HG03439 (cell line): ENCODE results near the gene SUPT5H.
A peak's percentile ranks its signal among the peaks of the same experiment; 100 is the strongest.

Source experiments
- ATAC-seq: cut with Tn5 transposase; IDR thresholded peaks from one replicate; pipeline ENCODE4 v1.9.1; 2021; ENCODE audit warnings: mild to moderate bottlenecking, moderate library complexity; ENCODE audit not compliant: unreplicated experiment

SUPT5H gene

DNA sequence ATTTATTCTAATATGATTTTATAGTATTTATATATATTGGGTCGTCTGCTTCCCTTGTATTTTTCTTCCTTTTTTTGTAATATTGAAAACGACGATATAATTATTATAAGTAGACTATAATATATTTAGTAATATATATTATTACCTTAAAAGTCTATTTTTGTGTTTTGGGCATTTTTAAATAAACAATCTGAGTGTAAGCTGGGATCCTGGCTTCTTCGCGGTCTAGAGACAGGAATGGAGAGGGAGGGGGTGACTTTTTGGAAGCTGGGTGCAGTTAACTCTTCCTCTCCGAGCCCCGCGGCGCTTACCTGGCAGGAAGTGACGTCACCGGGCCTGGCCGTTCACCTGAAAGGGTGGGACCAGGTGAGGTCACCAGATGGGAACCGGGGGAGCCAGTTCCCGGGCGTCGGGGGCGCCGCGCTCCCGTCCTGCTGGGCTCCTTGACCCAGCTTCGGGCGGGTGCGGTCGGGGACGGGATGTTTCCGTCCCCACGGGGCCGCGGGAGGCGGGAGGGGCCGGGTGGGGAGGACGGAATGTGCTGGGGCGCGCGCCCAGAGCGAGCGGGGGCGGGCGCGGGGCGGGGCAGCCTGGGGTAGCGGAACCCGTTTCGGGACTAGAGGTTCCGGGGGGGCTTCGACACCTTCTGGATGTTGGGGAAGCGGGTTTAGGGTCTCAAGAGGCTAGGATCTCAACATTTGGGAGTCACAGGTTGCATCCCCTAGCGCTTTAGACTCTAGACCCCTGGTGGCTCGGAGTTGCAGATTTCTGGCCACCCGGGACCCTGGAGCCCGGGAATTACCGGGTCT lies 36.0 kb upstream of the SUPT5H start:
- ATAC-seq, result no peak

DNA sequence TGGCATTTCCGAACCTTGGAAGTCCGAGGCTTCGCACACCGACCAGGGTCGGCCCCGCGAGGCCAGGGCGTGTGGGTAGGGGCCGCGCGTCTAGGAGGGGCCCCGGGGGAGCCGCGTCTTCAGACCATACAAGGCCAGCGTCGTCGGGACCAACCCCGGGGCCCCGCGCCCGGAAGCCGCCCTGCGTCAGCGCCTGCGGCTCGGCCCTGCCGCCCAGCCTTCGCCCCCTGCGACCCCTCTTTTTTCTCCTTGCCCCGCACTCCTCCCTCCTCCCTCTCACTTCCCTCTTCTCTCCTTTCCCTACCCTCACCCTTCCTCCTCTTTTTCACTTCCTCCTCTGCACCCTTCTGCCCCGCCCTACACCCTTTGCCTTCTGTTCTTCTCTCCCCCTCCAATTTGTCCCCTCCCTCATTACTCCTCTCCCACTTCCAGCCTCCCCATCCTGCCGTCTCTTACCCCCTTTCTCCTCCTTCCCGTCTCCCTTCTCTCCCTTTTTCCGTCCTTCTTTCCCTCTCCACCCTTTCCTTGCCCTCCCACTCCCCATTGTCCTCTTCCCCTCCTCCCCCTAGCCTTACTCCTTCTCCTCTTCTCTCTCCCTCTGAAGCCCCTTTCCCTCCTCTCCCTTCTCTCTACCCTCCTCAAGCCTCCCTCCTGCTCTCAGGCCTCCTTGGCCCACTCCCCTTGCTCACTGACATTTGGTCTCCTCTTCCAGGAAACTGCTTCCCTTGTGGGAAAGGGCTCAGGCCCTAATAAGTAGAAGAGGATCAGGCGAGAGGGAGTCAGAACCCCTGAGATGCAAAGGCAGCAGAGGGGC lies 35.2 kb upstream of the SUPT5H start:
- ATAC-seq, result no peak

DNA sequence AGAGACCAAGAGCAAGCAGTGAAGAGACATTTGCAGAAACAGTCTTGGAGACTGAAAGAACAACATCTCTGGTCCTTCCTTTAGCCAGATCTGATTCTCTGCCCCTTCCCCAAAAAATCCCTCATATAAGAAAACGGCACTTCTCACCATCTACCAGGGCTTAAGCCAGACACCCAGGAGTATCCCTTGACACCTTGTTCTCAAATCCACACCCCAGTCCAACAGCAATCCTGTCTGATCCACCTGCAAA lies 34.6 kb upstream of the SUPT5H start:
- no peak for ATAC-seq

DNA sequence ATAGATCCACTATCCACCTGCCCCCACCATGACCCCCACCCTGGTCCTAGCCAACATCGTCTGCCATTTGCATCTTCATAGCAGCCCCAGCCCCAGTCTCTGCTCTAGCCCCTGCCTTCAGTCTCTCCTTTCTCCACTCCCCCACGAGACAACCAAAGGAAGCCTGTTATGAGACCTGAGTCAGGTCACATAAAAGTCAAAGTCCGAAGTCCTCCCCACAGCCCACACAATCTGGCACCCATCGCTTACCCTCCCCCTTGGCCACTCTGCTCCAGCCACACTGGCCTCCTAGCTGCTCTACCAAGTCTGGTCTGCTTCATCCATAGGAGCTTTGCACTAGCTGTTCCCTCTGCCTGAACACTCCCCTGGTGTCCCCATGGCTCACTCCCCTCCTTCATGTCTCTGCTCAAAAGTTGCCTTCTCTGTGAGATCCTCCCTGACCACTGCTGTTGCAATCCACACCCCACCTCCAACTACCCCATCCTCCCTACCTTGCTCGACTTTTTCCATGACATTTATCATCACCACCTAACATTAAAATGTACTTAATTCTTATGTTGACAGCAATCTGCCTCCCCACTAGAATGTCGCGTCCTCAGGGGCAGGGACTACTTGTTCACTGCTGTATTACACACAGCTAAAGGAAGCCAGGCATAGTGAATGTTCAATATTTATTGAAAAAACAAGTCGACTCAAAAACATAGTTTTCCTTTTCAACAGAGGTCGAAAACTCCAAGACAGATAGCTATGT lies 34.1 kb upstream of the SUPT5H start:
- ATAC-seq, result no peak

DNA sequence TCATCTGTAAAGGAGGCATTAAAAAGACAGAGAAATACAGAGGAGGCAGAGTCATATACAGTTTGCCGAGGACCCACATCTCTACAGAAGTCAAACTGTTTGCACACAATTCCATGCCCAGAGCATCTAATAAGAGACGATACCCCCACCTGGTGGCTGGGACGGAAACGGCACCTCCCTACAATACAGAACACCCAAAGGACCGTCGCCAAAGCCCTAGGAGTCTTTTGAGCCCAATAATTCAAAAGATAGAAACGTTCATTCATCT lies 33.6 kb upstream of the SUPT5H start:
- peak; percentile 30 for ATAC-seq

DNA sequence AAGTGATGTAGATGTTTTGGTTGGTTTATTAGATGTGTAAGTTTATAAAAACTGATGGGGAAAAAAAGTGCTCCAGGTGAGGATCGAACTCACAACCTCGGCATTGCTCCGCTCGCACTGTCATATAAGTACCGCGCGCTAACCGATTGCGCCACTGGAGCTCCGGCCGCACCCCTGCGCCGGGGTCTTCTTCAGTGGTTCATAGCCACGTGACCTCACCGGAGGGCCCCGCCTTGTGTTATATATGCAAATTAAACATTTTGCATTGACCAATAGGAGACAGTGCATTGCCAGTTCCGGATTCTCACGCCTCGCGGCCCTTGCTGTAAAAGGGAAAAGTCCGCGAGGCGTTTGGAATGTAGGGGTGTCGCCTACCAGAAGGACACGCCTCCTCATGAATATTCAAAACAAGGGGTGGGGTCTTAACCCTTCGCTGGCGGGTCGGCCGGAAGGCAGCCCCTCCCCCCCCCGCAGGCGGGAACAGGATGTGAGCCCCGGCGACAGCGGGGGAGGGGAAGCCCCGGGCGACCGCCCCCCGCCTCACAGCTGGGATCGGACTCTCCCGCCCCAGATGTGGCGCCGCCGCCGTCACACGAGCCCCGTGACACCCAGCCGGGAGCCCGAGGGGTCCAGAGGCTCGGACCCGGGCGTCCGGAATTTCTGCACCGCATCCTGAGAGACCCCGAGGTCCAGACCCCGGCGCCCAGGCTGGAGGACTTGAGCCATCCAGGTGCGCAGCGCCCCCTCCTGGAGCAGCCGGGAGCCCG lies 33.1 kb upstream of the SUPT5H start, which contains the start of gene PLEKHG2:
Gene PLEKHG2 (plus strand): TSS at position 570 of the 767 bp plus-strand sequence. CDS start 1,418 bp downstream, outside the sequence.
- peak; percentile 60 for ATAC-seq

DNA sequence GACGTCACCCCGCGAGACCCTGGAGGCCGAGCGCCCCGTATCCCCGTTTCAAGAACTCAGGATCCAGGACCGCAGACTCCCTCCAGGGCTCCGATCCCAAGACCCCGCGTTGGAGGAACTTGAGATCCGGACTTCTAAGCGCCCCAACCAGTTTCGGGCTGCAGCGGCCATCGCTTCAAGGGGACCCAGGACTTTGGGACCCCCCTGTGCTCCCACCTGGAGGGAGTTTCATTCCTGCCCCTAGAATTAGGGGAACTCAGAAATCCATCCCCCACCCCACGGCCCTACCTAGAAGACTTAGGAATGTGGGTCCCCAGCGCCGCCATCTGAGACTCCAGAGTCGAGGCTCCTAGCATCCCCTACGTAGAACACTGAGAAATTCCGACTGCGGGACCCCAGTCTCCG lies 32.5 kb upstream of the SUPT5H start:
- no peak for ATAC-seq

DNA sequence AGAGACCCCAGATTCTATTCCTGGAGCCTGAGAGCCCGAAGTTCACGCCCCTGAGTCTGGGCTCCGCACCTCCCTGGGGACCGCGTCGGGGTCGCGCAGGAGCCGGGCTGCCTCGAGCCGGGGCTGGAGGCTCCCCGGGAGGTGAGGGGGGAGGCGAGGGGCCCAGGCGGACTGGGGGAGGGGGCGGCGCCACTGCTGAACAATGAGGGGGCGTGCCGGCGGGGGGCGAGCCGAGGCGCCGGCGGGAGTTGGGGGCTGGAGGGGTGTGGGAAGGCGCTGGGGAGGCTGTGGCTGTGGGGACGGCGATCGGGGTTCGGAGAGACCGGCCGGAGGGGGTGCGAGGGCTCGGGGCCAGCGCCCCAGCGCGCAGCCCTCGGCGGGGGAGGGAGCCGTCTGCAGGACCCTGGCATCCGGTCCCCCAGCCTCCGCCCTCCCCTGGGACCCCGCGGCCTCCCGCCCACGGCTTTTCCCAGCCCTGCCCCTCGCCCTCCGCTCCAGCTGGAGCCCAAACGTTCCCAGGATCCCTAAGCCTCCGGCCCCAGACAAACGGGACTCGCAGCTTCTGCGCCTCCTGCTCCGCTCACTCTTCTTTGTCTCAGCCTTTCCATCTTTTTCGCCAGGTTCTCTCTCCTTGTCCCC lies 32.0 kb upstream of the SUPT5H start:
- no peak for ATAC-seq

DNA sequence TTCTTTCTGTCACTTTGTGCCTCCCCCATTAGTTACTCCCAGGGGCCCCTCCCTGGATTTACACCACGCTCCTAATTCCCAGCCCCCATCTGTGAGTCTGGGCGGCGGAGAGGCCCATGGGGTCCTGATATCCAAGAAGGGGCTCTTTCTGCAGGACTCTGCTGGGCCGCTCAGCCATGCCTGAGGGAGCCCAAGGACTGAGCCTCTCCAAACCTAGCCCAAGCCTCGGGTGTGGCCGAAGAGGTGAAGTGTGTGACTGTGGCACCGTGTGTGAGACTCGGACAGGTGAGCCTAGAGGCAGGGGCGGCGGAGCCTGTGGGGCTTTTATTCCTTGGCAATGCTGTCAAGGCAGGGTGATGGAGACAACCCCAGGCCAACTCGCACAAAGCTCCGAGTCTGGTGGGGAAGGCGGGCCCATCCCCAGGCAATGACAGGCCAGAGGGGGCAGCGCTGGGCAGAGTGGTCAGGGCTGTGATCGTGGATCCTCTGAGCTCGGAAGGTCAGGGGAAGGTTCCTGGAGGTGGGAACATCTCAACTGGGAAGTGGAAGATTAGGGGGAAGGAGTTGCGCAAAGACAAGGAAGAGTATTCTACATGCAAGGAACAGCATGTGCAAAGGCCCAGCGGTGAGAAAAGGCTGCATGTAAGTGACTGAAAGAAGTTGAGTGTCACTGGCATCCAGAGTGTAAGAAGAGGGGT lies 31.3 kb upstream of the SUPT5H start:
- no peak for ATAC-seq

DNA sequence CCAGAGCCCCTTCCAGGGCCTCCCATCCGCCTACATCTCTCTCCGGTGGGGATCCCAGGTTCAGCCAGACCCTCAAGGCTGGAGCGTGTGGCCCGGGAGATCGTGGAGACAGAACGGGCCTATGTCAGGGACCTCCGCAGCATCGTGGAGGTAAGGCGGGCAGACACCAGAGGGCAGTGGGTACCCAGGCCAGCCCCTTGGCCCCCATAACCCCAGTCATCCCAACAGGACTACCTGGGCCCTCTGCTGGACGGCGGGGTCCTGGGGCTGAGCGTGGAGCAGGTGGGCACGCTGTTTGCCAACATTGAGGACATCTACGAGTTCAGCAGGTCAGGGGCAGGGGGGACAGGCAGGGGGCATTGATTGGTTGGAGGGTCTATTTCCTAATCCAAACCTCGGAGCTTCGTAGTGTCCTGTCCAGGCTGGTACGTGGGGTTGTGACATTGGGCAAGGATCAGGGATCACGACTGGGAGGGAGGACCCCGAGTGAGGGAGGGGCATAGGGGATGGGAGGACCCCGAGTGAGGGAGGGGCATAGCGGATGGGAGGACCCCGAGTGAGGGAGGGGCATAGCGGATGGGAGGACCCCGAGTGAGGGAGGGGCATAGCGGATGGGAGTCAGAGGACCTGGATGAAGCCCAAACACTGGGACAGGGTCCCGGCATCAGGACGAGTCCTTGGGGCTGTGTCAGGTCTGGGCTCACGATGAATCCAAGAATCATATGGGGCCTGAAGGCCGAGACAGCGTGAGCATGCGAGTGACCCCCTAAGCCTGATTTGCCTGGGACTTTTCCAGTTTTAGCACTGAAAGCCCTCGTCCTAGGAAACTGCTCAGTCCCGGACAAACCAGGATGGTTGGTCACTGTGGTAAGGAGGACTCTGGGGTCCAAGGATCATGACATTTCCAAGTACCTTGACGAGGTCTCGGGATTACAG lies 30.0 kb upstream of the SUPT5H start:
- ATAC-seq, result no peak

DNA sequence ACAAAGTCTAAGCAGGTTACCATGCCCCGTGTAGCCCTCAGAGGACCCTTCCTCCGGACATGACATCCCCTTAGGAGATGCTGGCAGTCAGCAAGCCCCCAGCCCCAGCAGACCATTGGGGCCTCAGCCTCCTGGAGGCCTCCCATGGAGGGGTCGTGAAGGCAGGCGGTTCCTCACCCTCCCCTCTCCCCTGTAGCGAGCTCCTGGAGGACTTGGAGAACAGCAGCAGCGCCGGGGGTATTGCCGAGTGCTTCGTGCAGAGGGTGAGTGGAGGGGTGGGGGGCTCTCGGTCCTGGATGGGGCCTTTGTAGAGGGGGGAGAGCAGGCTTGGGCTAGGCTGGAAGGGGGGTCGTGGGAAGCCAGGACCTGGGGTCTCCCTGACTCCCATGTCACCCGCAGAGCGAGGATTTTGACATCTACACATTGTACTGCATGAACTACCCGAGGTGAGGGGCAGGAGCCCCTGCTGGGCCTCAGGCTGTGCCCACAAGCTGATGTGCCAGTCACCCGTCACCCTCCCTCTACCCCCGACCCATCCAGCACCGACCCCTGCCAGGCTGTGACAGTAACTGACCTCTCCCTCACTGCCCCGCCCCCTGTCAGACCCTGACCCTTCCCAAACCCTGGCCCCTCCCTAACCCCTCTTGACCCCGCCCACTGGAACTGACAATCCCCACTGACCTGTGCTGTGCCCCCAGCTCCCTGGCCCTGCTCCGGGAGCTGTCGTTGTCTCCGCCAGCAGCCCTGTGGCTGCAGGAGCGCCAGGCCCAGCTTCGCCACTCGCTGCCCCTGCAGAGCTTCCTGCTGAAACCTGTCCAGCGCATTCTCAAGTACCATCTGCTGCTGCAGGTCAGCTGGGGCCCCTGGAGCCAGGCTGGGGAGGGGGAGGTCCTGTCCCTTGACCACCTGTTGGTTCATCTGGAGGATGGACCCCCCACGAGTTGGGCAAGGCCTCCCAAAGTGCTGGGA lies 28.9 kb upstream of the SUPT5H start:
- ATAC-seq, result no peak

DNA sequence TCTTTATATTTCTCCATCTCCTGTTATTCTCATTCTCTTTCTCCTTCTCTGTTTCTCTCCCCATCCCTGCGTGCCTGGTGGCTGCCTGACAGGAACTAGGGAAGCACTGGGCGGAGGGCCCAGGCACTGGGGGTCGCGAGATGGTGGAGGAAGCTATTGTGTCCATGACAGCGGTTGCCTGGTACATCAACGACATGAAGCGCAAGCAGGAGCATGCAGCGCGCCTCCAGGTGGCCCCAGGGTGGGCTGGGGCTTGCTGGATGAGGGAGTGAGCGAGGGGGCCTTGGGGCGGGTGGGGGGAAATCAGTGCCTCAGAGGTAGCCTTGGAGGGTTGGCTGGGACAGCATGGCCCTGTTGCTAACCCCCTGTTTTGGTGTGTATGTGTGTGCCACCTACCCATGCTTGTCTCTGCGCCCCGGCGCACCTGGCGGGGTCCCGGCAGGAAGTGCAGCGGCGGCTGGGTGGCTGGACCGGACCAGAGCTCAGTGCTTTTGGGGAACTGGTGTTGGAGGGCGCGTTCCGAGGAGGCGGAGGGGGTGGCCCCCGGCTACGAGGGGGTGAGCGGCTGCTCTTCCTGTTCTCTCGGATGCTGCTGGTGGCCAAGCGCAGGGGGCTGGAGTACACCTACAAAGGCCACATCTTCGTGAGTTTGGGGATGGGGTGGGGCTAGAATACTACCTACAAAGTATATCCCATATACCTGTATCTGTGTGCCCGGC lies 27.8 kb upstream of the SUPT5H start:
- ATAC-seq, result no peak

DNA sequence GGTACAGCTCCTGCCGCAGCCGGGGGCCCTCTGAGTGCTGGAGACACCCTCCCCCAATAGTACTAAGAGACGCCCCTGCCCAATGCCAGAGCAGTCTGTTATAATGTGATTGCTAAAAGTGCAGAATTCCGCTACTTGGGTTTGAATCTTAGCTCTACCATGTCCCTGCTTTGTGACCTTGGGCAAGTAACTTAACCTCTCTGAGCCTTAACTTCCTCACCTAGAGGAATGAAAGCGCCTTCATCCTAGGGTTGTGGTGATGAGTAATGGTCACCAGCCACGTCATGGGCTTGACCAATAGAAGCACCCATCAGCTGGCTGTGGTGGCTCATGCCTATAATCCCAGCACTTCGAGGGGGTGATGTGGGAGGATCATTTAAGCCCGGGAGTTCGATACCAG lies 26.4 kb upstream of the SUPT5H start:
- no peak for ATAC-seq

DNA sequence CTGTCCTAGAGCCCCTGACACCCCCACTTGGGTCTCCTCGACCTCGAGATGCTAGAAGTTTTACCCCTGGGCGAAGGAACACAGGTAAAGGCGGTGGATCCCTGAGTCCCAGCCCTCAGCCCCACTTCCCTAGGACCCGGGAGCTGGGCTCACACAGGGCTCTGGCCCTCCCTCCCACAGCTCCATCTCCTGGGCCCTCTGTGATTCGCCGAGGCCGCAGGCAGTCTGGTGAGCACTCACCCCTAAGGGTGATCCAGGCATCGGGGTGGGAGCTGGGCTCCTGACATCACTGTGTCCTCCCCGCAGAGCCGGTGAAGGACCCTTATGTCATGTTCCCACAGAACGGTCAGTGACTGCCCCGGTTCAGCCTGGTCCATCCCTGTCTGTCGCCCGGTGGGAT lies 24.6 kb upstream of the SUPT5H start:
- ATAC-seq, result no peak

DNA sequence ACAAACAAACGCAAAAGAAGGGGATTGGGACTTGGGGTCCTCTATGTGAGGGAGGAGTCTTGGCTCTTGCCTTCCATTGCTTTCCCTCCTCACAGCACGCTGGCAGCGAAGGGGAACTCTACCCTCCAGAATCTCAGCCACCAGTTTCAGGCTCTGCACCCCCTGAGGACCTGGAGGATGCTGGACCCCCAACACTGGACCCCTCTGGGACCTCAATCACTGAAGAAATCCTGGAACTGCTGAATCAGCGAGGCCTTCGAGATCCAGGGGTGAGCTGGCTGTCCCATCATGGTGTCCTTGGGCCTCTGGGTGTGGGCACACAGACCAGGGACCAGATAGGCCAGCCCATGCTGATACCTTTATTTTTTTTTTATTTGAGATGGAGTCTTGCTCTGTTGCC lies 23.4 kb upstream of the SUPT5H start:
- ATAC-seq, result no peak

DNA sequence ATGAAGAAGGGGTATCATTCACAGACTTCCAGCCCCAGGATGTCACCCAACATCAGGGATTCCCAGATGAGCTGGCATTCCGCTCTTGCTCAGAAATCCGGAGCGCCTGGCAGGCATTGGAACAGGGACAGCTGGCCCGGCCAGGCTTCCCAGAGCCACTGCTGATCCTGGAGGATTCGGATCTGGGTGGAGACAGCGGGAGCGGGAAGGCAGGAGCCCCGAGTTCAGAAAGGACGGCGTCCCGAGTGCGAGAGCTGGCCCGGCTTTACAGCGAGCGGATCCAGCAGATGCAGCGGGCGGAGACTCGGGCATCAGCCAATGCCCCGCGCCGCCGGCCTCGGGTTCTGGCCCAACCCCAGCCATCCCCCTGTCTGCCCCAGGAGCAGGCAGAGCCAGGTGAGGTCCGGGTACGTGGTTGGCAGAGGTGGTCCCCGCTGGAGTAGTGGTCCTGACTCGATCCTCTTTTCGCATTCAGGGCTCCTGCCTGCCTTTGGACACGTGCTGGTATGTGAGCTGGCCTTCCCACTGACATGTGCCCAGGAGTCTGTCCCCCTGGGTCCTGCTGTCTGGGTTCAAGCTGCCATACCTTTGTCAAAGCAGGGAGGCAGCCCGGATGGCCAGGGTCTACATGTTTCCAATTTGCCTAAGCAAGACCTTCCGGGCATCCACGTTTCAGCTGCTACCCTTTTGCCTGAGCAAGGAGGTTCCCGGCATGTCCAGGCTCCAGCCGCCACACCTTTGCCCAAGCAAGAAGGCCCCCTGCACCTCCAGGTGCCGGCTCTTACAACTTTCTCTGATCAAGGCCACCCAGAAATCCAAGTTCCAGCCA lies 21.9 kb upstream of the SUPT5H start:
- ATAC-seq, result no peak
